GM12864 (cell line): Measurements from ENCODE around the gene ROR1.

Experiments used
- DNase-seq: peaks from one replicate; pipeline ENCODE4 v3.0.0-alpha.2; 2011; ENCODE audit warnings: low read depth
- H3K4me3 ChIP-seq: 2 replicates; pipeline ENCODE4 v1.5.1; 2011; ENCODE audit warnings: mild to moderate bottlenecking, low read depth, low read length, control low read depth
- CTCF ChIP-seq: IDR thresholded peaks from 2 replicates; pipeline ENCODE4 v1.5.1; 2011; ENCODE audit warnings: low read depth, mild to moderate bottlenecking, moderate library complexity, low read length, control low read depth, inconsistent platforms; ENCODE audit errors: missing control alignments

The ROR1 gene

DNA sequence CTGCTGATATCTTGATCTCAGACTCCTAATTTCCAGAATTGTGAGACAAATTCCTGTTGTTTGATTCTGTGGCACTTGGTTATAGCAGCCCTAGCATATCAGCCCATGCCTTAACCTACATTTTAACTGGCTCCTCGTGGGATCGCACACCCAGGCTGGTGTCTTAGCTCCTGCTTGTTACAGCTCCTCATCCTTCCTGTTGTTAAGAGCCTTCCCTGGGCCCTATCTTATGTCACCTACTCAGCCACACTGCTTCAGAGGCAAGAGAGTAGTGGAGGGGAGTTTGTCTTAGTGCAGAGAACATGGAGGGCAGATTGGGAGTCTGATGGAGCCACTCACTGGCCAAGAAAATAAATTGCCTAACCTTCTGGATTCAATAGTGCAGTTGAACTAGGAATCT, 131.0 kb downstream of the ROR1 start:
- DNase-seq, result no peak
- no peak overlapping the region for H3K4me3 ChIP-seq
- TF ChIP-seq CTCF, result no peak

DNA sequence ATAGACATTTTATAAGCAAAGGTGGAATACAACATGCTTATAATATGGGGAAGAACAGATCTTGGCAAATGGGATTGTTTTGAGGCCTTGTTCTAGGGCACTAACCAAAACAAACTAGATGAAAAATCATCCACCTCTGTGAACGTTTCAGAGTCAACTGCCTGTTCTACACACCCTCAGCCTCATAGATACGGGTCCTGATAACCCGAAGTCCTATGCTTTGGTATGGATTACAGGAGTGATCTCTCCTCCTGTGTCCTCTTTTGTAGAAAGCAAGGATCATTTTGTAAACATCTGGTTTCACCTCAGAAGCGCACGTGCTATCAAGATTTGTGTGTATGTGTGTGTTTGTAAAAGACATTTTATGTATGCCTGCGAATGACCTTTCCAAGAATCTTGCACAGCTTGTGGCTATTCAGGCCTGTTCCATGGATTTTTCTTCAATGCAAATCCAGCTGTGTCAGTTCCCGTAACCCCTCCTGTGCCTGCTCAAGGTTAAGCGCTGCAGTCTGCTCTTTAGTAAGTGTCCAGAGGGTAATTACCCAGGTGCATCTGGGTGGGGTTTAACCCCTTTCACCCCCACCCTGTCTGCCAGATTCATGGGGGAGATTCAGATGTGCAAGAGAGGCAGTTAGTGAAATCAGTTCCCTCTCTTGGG, 132.4 kb downstream of the ROR1 start:
- no peak for TF ChIP-seq CTCF
- DNase-seq, result no peak
- H3K4me3 ChIP-seq, result no peak overlapping the region

DNA sequence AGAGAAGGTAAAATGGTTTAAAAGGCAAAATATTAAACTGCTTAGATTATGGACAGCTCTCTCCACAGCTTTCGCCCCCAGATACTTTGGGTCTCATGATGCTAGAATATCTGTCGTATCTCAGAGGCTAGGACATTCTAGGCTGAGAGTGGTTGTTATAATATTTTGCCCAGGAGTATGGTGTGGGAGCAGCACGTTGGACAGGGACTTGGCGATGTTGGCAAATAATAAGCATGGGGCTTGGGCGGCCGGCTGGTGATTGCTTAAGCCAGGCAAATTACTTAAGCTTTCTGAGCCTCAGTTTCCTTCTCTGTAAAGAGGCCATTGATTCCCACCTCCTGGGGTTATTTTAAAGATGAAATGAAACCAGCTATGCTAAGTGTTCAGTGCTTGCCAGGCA, 133.2 kb downstream of the ROR1 start:
- DNase-seq, result no peak
- no peak overlapping the region for H3K4me3 ChIP-seq
- TF ChIP-seq CTCF, result no peak

DNA sequence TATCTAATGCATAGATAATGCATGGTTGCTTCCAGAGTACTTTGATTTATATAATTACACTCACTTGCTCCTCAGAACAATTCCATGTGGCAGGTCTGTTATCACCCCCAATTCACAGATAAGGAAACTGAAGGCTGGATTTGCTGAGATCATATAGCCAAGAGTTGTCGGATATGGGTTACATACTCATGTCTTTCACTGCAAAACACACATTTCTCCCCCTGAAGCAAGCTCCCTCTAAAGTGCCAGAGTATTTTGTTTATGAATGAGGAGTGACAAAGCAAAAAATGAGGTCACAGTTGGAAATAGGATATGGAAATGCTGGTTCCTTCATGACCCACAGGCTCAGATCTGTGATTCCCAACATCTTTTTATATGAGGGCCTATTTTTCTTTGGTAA, 134.2 kb downstream of the ROR1 start:
- DNase-seq, result no peak
- no peak for TF ChIP-seq CTCF
- H3K4me3 ChIP-seq, result no peak overlapping the region

GRCh38 chr1:63909526-63909925, 135.7 kb downstream of the ROR1 start:
- DNase-seq, result no peak
- H3K4me3 ChIP-seq, result no peak overlapping the region
- no peak for TF ChIP-seq CTCF

- no peak overlapping the region for H3K4me3 ChIP-seq
- no peak for TF ChIP-seq CTCF
- DNase-seq, result no peak
Observed at GRCh38 chr1:63911049-63911448, 137.2 kb downstream of the ROR1 start.

DNA sequence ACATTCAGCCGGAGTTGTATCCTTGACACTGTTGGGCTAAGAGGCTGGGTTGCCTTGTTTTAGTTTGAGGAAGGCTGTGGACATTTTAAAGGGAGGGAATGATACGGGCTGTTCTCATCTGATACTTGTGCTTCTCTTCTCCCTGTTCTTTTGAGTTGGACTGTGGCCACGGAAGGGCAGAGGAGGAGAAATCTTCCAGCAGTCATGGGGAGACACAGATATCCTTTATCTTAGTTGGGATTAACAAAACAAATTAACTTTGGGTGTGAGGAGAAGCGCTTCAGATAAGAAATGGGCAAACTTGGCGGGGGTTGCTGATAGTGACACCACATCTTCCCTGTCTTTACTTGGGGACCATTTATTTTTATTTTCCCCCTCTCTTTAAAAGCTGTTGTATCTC, 138.8 kb downstream of the ROR1 start:
- DNase-seq, result no peak
- no peak for TF ChIP-seq CTCF
- H3K4me3 ChIP-seq, result no peak overlapping the region
